ENCODE measurements around the gene CLMP.

Gene CLMP

GRCh38 chr11:123158033-123159003 is 36.7 kb downstream of the CLMP start:
- TF ChIP-seq TAF1 (IDR thresholded peaks at IDR 0.05; ENCODE audit: borderline replicate concordance, insufficient read depth, low read length), result no peak
- TF ChIP-seq POLR2AphosphoS5 (IDR thresholded peaks at IDR 0.05; ENCODE audit: low read depth, low read length), result no peak
- no peak for TF ChIP-seq SIN3A (IDR thresholded peaks at IDR 0.05; ENCODE audit: borderline replicate concordance, insufficient read depth, low read length)
- TF ChIP-seq REST (IDR thresholded peaks at IDR 0.05; ENCODE audit: insufficient read depth in 1 of 2, low read depth in 2 of 2, low read length in 2 of 2), result no peak
- TF ChIP-seq FOXP2 (optimal IDR thresholded peaks at IDR 0.05; ENCODE audit: borderline replicate concordance, extremely low read depth, extremely low read length, insufficient read depth), result no peak

- TF ChIP-seq REST (IDR thresholded peaks at IDR 0.05; ENCODE audit: insufficient read depth in 1 of 2, low read depth in 2 of 2, low read length in 2 of 2) (no peak), TAF1 (IDR thresholded peaks at IDR 0.05; ENCODE audit: borderline replicate concordance, insufficient read depth, low read length) (no peak), POLR2AphosphoS5 (IDR thresholded peaks at IDR 0.05; ENCODE audit: low read depth, low read length) (no peak), SIN3A (IDR thresholded peaks at IDR 0.05; ENCODE audit: borderline replicate concordance, insufficient read depth, low read length) (no peak), FOXP2 (optimal IDR thresholded peaks at IDR 0.05; ENCODE audit: borderline replicate concordance, extremely low read depth, extremely low read length, insufficient read depth) (no peak)
These were observed 42.1 kb downstream of the CLMP start for GRCh38 chr11:123152951-123153350.

GRCh38 chr11:123151796-123152195 is 43.3 kb downstream of the CLMP start:
- no peak for TF ChIP-seq POLR2AphosphoS5 (IDR thresholded peaks at IDR 0.05; ENCODE audit: low read depth, low read length)
- no peak for TF ChIP-seq FOXP2 (optimal IDR thresholded peaks at IDR 0.05; ENCODE audit: borderline replicate concordance, extremely low read depth, extremely low read length, insufficient read depth)

GRCh38 chr11:123151366-123151765 is 43.7 kb downstream of the CLMP start:
- no peak for TF ChIP-seq SIN3A (IDR thresholded peaks at IDR 0.05; ENCODE audit: borderline replicate concordance, insufficient read depth, low read length)
- TF ChIP-seq FOXP2 (optimal IDR thresholded peaks at IDR 0.05; ENCODE audit: borderline replicate concordance, extremely low read depth, extremely low read length, insufficient read depth), result no peak
- no peak for TF ChIP-seq POLR2AphosphoS5 (IDR thresholded peaks at IDR 0.05; ENCODE audit: low read depth, low read length)
- no peak for TF ChIP-seq TAF1 (IDR thresholded peaks at IDR 0.05; ENCODE audit: borderline replicate concordance, insufficient read depth, low read length)
- TF ChIP-seq REST (IDR thresholded peaks at IDR 0.05; ENCODE audit: insufficient read depth in 1 of 2, low read depth in 2 of 2, low read length in 2 of 2), result no peak

GRCh38 chr11:123150882-123151281 is 44.2 kb downstream of the CLMP start:
- TF ChIP-seq POLR2AphosphoS5 (IDR thresholded peaks at IDR 0.05; ENCODE audit: low read depth, low read length) (no peak), TAF1 (IDR thresholded peaks at IDR 0.05; ENCODE audit: borderline replicate concordance, insufficient read depth, low read length) (no peak), FOXP2 (optimal IDR thresholded peaks at IDR 0.05; ENCODE audit: borderline replicate concordance, extremely low read depth, extremely low read length, insufficient read depth) (no peak), REST (IDR thresholded peaks at IDR 0.05; ENCODE audit: insufficient read depth in 1 of 2, low read depth in 2 of 2, low read length in 2 of 2) (no peak), SIN3A (IDR thresholded peaks at IDR 0.05; ENCODE audit: borderline replicate concordance, insufficient read depth, low read length) (no peak)

Data from PFSK-1 (cell line).